ENCODE measurements around the gene CUX1. TPM values are rescaled to one million over a fixed set of nuclear protein-coding genes. Genes with fewer than 3 reads are reported as not detected.

The CUX1 gene
- total RNA-seq, 1 donor from 2014 or later, result 89.1 TPM

GRCh38 chr7:102190776-102191350, 373.4 kb downstream of the CUX1 start:
- Mint-ChIP-seq H3K4me3 (ENCODE audit: unreplicated experiment) (no peak overlapping the region), H3K4me1 (ENCODE audit: unreplicated experiment) (no peaks in the 10 kb centered on the region), H3K9me3 (ENCODE audit: unreplicated experiment) (no peaks in the 10 kb centered on the region), H3K27me3 (ENCODE audit: unreplicated experiment) (no peaks in the 10 kb centered on the region), H3K36me3 (ENCODE audit: unreplicated experiment) (peaks cover 23% of the 10 kb centered on the region), H3K27ac (ENCODE audit: unreplicated experiment) (no peak overlapping the region)
- no peak for TF ChIP-seq CTCF (IDR thresholded peaks at IDR 0.05)
- no peak for DNase-seq (ENCODE audit: extremely low spot score, unreplicated experiment)

- peaks cover 25% of the 10 kb centered on the region for H3K36me3 Mint-ChIP-seq (ENCODE audit: unreplicated experiment)
- H3K9me3 Mint-ChIP-seq (ENCODE audit: unreplicated experiment), result no peaks in the 10 kb centered on the region
- no peaks in the 10 kb centered on the region for H3K4me1 Mint-ChIP-seq (ENCODE audit: unreplicated experiment)
- no peak overlapping the region for H3K4me3 Mint-ChIP-seq (ENCODE audit: unreplicated experiment)
- DNase-seq (ENCODE audit: extremely low spot score, unreplicated experiment), result no peak
- TF ChIP-seq CTCF (IDR thresholded peaks at IDR 0.05), result no peak
- H3K27me3 Mint-ChIP-seq (ENCODE audit: unreplicated experiment), result no peaks in the 10 kb centered on the region
- no peak overlapping the region for H3K27ac Mint-ChIP-seq (ENCODE audit: unreplicated experiment)
Measured at GRCh38 chr7:102191556-102192379, 374.3 kb downstream of the CUX1 start.

GRCh38 chr7:102192790-102193189, 375.4 kb downstream of the CUX1 start:
- H3K9me3 Mint-ChIP-seq (ENCODE audit: unreplicated experiment), result no peaks in the 10 kb centered on the region
- no peak overlapping the region for H3K4me3 Mint-ChIP-seq (ENCODE audit: unreplicated experiment)
- no peak overlapping the region for H3K27ac Mint-ChIP-seq (ENCODE audit: unreplicated experiment)
- H3K36me3 Mint-ChIP-seq (ENCODE audit: unreplicated experiment), result peaks cover 33% of the 10 kb centered on the region
- DNase-seq (ENCODE audit: extremely low spot score, unreplicated experiment), result no peak
- H3K4me1 Mint-ChIP-seq (ENCODE audit: unreplicated experiment), result no peaks in the 10 kb centered on the region
- no peak for TF ChIP-seq CTCF (IDR thresholded peaks at IDR 0.05)
- H3K27me3 Mint-ChIP-seq (ENCODE audit: unreplicated experiment), result no peaks in the 10 kb centered on the region

DNA sequence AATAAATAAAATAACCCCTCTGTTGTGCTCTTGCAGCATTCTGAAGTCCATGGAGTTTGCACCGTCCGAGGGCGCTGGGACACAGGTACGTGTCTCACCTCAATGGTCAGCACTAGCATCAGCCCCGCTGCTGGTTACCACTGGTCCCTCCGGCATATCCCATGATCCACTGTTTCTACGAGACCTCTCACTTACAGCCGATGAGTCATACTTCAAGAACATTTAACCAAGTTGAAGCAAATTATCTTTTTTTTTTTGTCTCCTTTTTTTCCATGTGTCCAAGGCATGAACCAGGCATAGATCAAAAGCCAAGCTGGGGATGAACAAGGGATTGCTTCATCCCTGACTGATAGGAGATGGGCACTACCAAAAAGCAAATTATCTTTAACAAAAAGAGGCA, 376.4 kb downstream of the CUX1 start:
- Mint-ChIP-seq H3K9me3 (ENCODE audit: unreplicated experiment) (no peaks in the 10 kb centered on the region), H3K4me1 (ENCODE audit: unreplicated experiment) (no peaks in the 10 kb centered on the region), H3K4me3 (ENCODE audit: unreplicated experiment) (no peak overlapping the region), H3K27ac (ENCODE audit: unreplicated experiment) (no peak overlapping the region), H3K27me3 (ENCODE audit: unreplicated experiment) (no peaks in the 10 kb centered on the region), H3K36me3 (ENCODE audit: unreplicated experiment) (peaks cover 33% of the 10 kb centered on the region)
- TF ChIP-seq CTCF (IDR thresholded peaks at IDR 0.05), result no peak
- DNase-seq (ENCODE audit: extremely low spot score, unreplicated experiment), result no peak

GRCh38 chr7:102195361-102195760, 377.9 kb downstream of the CUX1 start:
- no peaks in the 10 kb centered on the region for H3K27me3 Mint-ChIP-seq (ENCODE audit: unreplicated experiment)
- H3K4me3 Mint-ChIP-seq (ENCODE audit: unreplicated experiment), result no peak overlapping the region
- H3K9me3 Mint-ChIP-seq (ENCODE audit: unreplicated experiment), result no peaks in the 10 kb centered on the region
- peaks cover 38% of the 10 kb centered on the region for H3K36me3 Mint-ChIP-seq (ENCODE audit: unreplicated experiment)
- H3K27ac Mint-ChIP-seq (ENCODE audit: unreplicated experiment), result no peak overlapping the region
- no peak for TF ChIP-seq CTCF (IDR thresholded peaks at IDR 0.05)
- DNase-seq (ENCODE audit: extremely low spot score, unreplicated experiment), result no peak
- no peaks in the 10 kb centered on the region for H3K4me1 Mint-ChIP-seq (ENCODE audit: unreplicated experiment)
